Measurements from ENCODE around the gene RNU1-3.
"Not testable (repeated sequence)": the region's sequence is repeated elsewhere in the genome, so short reads cannot be mapped to it uniquely, and the experiment has no call there.

DNA sequence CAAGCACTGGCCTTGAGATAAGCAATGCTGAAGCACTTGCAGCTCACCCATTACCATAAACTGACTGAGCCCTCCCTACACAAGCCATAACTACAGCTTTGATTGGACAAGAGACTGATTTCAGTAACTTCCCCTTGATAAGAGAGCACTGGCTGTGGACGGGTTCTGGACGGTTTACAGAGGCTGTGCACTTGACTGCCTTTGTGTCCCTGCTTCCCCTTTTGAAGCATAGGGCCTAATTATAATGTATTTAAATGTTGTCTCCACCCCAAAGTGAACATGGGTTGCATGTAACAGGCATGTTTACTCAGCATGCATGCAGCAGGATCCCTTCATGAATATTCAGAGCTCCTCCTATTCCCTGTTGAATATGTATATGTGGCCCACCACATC, 8.4 kb upstream of the RNU1-3 start:
- TF ChIP-seq, protein P1, sequence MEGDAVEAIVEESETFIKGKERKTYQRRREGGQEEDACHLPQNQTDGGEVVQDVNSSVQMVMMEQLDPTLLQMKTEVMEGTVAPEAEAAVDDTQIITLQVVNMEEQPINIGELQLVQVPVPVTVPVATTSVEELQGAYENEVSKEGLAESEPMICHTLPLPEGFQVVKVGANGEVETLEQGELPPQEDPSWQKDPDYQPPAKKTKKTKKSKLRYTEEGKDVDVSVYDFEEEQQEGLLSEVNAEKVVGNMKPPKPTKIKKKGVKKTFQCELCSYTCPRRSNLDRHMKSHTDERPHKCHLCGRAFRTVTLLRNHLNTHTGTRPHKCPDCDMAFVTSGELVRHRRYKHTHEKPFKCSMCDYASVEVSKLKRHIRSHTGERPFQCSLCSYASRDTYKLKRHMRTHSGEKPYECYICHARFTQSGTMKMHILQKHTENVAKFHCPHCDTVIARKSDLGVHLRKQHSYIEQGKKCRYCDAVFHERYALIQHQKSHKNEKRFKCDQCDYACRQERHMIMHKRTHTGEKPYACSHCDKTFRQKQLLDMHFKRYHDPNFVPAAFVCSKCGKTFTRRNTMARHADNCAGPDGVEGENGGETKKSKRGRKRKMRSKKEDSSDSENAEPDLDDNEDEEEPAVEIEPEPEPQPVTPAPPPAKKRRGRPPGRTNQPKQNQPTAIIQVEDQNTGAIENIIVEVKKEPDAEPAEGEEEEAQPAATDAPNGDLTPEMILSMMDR (IDR thresholded peaks at IDR 0.05; ENCODE audit: low read length) = not testable (repeated sequence)
- TF ChIP-seq EZH2 (IDR thresholded peaks at IDR 0.05; ENCODE audit: borderline replicate concordance, low read length) = not testable (repeated sequence)

All from OCI-LY1 (cell line).